Stimulated activated CD4-positive, alpha-beta T cell treated with anti-CD3 and anti-CD28 coated beads, Interleukin-4, amount 100 ng/mL, for 4 hours (primary cell): ENCODE measurements around the gene PGGHG.
A peak's percentile ranks its signal among the peaks of the same experiment; 100 is the strongest.
"Not testable (repeated sequence)": the region's sequence is repeated elsewhere in the genome, so short reads cannot be mapped to it uniquely, and the experiment has no call there.

Source experiments
- DNase-seq, 2 experiments: peaks; one replicate each; pipeline ENCODE4 v3.0.0-alpha.2; 2020

Gene PGGHG

DNA sequence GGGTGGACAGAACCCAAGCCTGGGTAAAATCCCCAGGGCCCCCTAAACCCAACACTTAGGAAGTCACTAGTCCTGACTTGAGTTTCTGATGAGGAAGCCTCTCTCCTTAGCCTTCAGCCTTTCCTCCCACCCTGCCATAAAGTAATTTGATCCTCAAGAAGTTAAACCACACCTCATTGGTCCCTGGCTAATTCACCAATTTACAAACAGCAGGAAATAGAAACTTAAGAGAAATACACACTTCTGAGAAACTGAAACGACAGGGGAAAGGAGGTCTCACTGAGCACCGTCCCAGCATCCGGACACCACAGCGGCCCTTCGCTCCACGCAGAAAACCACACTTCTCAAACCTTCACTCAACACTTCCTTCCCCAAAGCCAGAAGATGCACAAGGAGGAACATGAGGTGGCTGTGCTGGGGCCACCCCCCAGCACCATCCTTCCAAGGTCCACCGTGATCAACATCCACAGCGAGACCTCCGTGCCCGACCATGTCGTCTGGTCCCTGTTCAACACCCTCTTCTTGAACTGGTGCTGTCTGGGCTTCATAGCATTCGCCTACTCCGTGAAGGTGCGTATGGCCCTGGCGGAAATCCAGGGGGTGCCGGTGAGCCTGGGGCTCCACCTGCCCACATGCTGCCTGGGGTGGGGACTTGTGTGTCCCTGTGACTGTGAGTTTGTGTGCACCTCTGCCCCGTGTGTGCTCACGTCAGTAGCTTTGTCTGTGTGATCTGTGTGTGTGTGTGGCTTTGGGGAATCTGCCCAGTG is 25.0 kb downstream of the PGGHG start, which contains the start of gene IFITM1:
IFITM1 (plus strand) TSS at position 254 of the 767 bp plus-strand sequence; CDS start at position 385, 131 bp downstream.
- peak in 1 of 2 experiments; percentile 60 for DNase-seq

GRCh38 chr11:314554-314875 is 25.6 kb downstream of the PGGHG start:
- not testable (repeated sequence) for DNase-seq

- no peak for DNase-seq
These were observed 26.1 kb downstream of the PGGHG start for GRCh38 chr11:315051-315481.

- DNase-seq: no peak
These were observed 26.6 kb downstream of the PGGHG start for GRCh38 chr11:315516-315994.

DNA sequence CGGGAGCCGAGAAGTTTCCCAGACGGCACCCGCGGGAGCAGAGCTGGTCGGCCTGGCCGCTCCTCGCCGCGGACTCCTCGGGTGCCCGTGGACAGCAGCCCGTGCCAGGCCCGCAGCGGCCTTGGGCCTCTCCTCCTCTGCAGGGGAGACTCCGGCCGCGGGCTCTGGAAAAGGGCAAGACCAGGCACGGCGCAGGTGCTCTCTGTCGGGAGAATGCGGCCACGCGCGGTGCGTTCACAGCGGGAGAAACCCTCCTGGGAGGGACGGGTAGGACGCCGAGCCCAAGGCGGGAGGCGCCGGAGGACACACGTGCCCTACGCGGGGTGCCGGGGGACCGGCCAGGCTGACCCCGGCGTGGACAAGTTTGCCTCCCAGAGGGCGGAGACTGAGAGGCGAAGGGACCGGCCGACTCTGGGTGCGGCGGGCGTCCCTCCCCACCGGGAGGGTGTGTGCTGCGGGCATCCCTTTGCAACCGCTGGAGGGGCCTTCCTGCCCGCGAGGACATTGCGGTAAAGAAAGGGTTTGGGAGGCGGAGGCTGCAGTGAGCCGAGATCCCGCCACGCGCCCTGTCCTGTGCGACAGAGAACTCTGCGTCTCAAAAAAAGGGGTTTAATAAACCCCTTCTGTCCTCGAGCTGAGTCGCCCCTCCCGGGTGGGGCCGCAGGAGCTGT is 27.2 kb downstream of the PGGHG start:
- DNase-seq: no peak

- DNase-seq: no peak
These were observed 28.0 kb downstream of the PGGHG start for GRCh38 chr11:316891-317301.

GRCh38 chr11:317668-318404 is 28.9 kb downstream of the PGGHG start:
- not testable (repeated sequence) for DNase-seq

- not testable (repeated sequence) for DNase-seq
These were observed 29.6 kb downstream of the PGGHG start for GRCh38 chr11:318405-319120.

DNA sequence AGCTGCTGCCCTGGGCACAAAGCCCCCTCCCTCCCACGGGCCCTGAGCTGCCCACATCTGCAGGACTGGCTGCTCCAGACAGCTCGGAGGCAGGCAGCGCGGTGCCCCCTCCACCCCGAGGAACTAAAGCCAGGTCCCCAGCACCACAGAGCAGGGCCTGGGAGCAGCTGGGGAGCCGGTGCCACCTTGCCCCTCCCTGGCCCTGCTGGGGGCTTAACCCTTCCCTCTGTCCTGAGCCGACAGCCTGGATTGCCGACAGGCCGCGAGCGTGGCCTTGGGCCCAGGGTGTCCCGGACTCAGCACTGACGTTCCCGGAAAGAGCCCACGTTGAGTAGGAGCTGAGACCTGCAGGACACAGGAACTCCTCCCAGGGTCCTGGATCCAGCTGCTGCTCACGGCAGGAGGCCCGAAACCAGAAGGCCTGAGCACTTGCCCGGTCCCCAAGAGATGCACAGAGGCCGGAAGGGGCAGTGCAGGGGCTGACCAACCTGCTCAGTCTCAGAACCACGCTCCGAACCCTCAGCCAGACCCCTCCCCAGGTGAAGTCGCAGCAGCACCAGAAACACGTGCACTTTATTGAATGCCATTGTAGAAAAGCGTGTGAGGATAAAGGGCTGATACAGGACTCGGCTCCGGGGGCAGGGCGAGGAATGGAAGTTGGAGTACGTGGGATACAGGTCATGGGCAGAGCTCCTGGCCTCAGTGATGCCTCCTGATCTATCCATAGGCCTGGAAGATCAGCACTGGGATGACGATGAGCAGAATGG is 30.4 kb downstream of the PGGHG start:
- not testable (repeated sequence) for DNase-seq

DNA sequence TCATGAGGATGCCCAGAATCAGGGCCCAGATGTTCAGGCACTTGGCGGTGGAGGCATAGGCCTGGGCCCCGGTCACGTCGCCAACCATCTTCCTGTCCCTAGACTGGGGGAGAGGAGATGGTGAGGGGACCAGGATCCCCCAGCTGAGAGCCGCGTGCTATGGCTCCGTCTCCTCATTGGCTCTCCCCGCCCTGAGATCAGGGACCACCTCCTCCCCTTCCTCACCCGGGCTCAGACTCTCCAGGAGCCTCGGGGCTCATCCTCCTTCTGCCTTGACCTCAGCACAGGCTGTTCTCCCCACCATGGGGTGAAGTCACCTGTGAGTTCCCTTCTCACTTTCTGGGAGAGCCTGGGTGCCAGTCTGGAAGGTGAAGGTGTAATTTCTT is 31.0 kb downstream of the PGGHG start:
- not testable (repeated sequence) for DNase-seq

- no peak for DNase-seq
These were observed 35.2 kb downstream of the PGGHG start for GRCh38 chr11:324156-324555.

DNA sequence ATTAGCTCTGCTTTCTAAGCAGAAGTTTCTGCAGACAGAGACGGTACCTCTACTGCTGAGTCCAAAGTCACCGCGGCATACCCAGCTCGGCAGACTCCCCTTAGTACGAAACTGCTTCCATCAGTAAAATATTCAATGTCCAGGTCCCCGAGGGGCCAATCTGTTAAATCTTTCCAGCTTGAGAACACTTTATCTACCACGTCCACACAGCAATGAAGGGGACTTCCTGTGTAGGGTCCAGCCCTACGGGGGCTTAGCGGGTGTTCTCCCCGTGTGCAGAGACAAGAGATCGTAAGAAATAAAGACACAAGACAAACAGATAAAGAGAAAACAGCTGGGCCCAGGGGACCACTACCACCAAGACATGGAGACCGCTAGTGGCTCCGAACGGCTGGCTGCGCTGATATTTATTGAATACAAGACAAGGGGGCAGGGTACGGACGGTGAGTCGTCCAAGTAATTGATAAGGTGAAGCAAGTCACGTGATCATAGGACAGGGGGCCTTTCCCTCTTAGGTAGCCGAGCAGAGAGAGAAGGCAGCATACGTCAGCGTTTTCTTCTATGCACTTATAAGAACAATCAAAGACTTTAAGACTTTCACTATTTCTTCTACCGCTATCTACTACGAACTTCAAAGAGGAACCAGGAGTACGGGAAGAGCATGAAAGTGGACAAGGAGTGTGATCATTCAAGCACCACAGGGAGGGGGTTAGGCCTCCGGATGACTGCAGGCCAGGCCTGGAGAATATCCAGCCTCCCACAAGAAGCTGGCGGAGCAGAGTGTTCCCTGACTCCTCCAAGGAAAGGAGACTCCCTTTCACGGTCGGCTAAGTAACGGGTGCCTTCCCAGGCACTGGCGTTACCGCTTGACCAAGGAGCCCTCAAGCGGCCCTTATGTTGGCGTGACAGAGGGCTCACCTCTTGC is 35.9 kb downstream of the PGGHG start:
- DNase-seq: not testable (repeated sequence)

GRCh38 chr11:325796-326591 is 37.1 kb downstream of the PGGHG start:
- no peak for DNase-seq

- DNase-seq: no peak
These were observed 37.6 kb downstream of the PGGHG start for GRCh38 chr11:326592-326841.

DNA sequence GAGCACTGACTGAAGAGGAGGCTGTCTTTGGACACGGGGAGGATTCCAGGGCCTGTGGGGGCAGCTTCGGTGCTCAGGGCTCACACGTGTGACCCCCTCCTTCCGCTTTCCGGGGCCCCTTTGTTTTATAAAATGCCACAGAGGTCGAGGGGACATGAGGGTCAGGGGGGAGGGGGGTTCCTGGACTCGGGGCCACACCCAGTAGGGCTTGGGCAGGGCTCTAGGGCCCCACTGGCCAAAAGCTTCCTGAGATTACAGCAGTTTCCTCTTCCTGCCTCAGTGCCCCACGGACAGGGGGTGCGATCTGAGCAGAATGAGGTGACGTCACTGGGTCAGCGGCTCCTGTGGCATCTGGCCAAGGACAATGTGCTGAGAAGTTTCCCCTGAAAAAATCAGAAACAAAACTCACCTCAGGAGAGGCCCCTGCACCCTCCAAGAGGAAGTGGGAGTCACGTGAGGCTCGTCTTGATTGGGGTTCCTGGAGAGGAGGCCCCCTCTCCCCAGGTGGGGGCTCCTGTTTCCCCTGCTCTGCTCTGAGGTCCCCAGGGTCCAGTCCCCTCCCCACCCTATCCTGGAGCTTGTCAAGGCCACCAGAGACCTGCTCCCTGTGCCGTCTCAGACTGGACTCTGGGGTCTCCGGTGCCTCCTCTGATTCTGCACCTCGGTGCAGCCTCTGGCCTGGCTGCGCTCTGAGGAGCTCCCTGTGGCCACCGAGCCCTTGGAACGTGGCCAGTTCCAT is 38.1 kb downstream of the PGGHG start:
- peak; percentile 46 to 50 for DNase-seq

GRCh38 chr11:327581-327923 is 38.6 kb downstream of the PGGHG start:
- no peak for DNase-seq

GRCh38 chr11:328012-328411 is 39.1 kb downstream of the PGGHG start:
- DNase-seq: no peak

DNA sequence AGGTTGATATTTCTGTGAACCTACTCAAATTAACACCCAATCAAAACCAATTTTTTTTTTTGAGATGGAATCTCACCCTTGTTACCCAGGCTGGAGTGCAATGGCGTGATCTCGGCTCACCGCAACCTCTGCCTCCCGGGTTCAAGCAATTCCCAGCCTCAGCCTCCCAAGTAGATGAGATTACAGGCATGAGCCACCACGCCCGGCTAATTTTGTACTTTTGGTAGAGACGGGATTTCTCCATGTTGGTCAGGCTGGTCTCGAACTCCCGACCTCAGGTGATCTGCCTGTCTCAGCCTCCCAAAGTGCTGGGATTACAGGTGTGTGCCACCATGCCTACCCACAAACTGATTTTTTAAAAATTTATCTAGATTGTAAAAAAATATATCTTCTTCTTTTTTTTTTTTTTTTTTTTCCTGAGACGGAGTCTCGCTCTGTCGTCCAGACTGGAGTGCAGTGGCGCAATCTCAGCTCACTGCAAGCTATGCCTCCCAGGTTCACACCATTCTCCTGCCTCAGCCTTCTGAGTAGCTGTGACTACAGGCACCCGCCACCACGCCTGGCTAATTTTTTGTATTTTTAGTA is 39.7 kb downstream of the PGGHG start:
- DNase-seq: not testable (repeated sequence)

DNA sequence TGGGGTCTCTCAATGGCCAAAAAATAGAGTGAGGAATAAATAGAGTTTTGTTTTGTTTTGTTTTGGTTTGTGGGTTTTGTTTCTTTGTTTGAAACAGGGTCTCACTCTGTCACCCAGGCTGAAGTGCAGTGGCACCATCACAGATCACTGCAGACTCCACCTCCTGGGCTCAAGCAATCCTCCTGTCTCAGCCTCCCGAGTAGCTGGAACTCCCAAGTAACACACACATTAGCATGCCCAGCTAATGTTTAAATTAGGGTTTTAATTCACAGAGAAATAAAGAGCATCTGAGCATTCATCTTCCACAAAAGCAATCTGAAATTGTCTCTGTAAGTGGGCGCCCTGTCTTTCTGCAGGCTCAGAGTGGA is 40.9 kb downstream of the PGGHG start:
- DNase-seq: no peak
